T1000 (cell line): Measurements from ENCODE around the gene SMOC1.

Experiments used
- DNase-seq: peaks from one replicate; lab custom pipeline; 2025; ENCODE audit warnings: mixed read lengths; lab: John Stamatoyannopoulos, UW

SMOC1 gene

DNA sequence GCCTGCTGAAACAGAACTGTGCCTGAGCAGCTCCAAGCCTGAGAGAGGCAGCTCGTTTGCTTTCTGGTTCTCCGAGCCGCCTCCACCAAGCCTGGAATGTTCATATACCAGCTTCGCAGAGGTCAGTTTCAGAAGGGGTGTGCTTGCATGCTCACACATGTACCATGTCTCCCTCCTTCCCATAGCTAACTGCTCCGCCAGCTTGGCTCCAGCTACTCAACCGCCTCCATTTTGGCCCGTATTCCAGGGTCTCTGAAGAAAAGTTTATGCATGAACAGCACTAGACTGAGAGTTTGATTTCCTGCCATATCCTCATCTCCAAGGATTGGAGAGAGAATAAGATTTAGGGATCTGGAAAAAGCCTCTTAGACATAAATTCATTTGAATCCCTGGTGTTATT lies 103.7 kb downstream of the SMOC1 start:
- no peak for DNase-seq

DNA sequence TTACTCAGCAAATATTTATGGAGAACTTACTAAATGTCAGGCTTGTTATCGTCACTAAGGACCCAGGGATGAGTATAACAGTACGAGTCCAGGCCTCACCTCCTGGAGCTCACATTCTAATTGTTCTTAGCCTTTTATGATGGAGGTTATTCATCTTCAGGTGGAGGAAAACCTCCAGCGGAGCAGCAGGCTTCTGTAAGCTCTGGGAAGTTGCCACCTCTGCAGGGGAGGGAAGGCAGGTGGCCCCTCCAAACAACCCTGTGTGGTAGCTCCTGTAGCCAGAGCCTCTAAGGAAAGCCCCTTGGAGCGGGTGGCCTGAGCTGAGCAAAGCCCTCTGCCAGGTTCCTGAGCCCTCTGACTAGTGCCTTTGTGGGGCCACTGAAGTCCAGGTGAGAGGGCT lies 104.1 kb downstream of the SMOC1 start:
- no peak for DNase-seq

DNA sequence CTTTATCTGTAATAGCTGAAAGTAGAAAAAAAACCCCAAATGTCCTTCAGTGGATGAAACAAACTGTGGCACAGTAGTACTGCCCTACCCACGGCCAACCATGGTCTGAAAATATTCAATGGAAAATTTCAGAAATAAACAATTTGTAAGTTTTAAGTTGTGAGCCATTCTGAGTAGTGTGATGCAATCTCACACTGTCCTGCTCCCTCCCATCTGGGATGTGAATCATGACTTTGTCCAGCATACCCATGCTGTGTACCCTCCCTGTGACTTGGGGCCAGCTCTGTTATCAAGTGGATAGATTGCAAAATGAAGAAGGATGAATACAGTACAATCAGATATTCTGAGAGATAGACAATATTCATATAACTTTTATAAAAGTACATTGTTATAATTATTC lies 106.2 kb downstream of the SMOC1 start:
- DNase-seq = no peak

DNA sequence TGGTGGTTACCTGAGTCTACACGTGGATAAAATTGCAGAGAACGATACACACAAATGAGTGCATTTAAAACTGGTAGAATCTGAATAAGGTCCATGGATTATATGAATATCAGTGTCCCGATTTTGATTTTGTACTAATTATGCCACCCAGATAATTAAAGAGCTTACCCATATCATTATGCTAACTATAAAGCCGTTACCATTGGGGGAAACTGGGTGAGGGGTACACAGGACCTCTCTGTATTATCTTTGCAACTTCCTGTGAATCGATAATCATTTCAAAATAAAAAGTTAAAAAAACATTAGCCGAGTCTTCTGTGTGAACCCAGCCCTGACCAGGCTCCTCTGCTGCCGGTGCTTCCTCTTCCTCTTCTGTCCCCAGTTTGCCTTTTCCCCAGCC lies 107.1 kb downstream of the SMOC1 start:
- no peak for DNase-seq

DNA sequence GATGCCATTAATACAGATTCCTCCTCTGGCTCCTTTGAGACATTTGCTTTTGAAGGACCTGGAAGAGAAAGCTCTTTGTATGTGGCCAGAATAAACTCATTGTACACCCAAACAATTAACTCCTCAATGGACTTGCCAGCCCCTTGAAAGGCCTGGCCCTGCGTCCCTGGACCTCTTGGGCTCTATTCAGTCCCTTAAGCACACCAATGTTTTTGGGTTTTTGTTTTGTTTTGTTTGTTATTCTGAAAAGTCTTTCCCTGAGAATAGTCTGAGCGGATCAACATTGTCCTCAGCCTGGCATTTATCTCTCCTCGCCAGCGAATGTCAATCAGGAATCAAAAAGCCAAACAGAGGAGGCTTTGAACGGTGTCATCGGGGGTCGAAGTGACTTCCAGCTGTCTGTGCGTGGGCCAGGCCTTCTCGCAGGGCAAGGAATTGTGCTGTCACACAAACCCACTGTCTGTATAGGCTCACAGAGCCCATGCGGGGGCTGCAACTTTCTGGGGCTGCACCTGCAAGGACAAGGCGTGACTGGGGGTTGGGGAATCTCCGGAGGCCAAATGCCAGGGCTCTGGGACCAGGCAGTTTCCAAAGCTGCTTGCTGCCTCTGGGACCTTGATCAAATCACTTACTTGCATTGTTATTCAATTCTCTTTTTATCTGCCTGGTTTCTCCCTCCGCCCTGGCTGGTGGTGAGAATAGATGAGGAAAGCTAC lies 108.3 kb downstream of the SMOC1 start:
- DNase-seq = no peak

DNA sequence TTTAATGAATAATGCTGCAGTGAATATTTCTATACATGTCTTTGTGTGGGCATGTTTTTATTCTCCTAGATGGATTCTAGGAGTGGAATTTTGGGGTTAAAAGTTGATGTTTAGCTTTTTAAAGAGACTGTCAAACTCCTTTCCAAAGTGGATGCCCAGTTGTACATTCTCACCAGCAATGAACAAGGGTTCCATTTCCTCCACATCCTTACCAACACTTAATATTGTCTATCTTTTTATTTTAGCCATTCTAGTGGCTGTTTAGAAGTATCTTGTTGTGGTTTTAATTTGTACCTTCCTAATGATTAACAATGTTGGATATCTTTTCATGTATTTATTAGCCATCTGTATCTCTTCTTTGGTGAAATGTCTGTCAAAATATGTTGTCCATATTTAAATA lies 109.8 kb downstream of the SMOC1 start:
- no peak for DNase-seq

DNA sequence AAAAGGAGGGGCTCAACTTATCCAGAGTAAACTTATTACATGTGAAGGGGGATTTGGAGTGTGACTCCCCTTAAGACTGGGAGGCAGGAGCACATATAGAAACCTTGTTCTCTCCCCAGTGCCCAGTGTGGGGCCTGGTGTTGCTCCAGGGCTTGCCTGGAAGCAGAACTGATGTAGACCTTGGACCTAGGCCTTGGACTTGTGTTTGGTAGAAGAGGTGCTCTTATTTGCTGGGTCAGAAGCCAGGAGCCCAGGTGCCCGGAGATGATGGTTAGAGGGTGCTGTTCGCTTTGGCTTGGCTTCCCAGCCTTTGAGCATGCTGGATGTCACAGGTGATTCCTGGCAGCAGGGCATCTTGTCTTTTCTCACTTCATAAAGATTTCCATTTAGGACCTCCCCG lies 110.4 kb downstream of the SMOC1 start:
- DNase-seq = no peak

DNA sequence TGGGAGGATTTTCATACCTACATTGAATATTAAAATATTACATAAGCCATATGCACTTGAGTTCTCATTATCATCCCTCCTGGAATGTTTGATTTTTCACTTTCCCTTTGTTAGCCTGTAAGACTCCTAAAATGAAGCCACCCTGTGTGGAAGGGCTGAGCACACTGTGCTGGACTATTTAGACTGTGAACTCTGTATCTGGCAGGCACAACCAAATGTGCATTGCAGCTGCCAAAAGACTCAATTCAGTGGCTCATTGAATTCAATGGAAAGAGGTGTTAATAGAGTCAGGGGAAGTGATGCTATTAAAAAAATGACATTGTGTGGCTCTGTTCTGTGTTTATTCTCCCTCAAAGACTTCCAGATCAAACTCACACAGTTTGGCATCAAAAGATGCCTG lies 111.1 kb downstream of the SMOC1 start:
- DNase-seq = no peak

DNA sequence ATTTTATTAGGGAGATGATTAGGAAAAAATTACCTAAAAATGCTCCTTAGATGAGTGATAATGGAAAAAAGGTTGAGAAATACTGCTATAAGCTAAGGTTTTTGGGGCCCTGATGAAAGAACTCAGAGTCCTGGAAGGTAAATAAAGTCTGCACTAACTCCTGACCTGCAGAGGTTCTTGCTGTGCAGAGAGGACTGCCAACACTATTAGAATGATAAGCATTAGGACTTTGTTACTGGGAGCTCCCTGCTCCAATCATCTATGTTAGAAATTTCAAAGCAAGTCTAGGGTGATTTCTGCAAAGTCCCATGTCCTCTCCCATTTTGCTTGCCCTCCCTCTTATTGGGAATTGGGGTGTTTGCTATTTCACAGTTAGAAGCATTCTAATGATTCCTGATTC lies 112.2 kb downstream of the SMOC1 start:
- DNase-seq = no peak

DNA sequence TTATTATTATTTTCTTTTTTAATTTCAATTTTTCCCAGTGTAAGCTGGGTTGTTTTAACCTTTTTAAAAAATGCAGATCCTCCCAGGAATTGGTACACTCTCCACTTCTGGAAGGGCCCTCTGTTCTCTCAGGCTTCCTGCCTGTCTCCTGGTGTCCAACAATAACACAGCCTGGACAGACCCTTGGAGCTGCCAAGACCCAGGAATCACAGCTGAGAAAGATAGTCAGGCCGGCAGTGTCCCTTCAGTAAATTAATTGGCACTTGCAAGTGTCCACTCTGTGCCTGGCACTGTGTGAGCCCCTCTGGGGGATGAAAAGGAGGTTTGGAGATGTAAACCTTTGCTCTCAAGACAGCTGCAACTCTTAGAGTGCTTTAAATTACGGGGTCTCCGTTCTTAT lies 113.3 kb downstream of the SMOC1 start:
- DNase-seq = no peak

DNA sequence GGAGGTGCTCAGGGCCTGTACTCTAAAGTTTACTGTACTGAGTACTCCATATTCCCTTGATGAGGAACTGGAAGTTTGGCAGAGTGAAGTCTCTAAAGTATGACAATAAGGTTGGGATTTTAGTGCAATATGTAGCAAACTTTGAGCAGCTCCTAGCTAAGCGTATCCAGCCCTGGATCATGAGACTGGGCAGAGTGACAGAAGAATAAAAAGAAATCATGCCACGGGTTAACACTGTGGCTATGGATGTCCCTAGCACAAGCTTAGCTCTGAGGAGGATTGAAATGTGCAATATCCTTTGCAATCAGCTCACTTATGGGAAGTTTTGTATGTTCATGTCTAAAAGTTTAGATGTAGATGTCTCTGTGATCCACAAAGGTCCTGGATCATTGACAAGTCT lies 114.1 kb downstream of the SMOC1 start:
- DNase-seq = no peak

DNA sequence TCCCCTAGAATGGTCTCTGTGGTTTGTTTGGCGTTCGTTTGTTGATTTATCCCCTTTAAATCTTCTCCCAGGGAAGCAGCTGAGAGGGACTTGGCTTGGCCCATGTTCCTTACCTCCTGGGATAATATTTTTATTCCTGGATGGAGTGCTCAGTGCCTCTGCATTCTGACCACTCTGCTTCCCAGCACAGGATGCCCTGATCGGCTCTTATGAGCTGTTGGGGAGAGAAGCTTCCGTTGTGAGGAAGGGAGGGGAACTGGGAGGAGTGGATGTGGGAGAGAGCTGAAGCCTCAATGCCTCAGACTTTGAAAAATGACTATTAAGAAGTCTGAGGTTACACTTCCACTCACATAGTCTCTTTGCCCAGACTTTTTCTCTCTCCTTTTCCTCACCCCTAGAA lies 114.8 kb downstream of the SMOC1 start:
- no peak for DNase-seq

DNA sequence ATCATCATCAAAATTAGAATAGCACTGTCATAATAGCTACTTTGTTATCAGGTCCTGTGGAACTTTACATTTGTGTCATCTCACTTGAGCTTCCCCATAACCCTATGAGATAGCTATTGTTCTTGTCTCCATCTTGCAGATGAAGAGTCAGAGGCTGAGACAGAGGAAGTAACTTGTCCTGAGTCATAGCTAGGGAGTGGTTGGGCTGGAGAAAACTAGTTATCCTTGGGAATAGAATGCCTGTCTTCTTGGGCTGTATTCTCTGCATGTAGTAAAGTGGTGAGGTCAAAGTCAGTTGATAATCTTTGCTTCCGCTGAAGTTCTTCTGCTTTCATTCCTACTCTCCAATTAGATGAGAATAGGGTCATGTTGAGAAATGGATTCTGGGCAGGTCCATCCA lies 117.0 kb downstream of the SMOC1 start:
- no peak for DNase-seq

DNA sequence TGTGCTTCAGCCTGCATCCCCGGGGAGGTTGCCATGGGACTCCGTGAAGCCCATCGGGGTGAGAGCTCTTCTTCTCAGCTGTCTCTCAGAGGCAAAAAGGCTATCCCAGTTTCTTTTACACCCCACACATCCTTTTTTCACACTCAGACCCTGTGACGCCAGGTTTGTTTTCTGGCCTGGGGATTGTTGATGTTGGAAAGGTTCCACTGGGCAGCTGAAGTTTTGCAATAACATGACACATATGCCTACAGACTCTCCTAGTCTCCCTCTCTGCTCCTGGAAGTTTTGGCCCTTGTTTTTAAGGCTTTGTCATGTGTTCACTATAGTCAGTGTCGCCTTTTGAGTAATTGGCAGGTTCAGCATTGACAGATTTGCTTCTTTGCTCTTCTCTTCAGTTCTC lies 118.6 kb downstream of the SMOC1 start:
- DNase-seq = no peak

DNA sequence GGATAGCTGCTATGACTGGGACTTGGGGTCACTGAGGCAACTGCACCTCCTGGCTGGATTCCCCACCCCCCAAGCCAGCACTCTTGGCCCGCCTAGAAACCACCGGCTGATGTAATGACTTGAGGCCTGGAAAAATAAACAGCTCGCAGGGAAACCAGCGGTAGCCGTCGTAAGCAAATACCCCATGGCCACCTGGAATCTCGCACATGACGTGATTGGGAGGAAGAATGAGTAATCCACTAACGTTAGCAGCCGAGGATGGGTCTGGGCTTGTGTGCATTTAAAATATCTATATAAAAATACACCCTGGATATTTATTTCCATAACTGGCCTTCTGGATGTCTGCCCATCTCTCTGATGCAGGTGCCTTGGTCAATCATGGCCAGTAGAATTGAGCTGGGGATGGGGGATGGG lies 120.1 kb downstream of the SMOC1 start:
- DNase-seq = no peak

DNA sequence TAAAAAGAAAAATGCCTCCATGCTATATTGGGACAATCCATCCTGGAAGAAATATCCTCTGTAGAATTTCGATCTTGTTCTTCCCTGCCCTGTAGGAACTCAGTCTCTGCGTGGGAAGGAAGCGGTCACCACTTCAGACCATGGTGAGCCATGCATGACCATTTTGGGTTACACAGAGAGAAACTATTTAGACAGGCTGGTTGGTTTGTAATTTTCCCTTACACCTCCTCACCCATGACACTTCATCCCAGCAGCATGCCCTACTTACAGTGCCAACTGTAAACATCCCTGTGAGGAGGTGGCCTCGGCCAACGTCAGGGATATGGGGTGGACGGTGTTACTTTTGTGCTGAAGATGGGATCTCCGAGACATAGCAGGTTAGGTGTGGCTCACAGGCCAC lies 121.4 kb downstream of the SMOC1 start:
- no peak for DNase-seq

DNA sequence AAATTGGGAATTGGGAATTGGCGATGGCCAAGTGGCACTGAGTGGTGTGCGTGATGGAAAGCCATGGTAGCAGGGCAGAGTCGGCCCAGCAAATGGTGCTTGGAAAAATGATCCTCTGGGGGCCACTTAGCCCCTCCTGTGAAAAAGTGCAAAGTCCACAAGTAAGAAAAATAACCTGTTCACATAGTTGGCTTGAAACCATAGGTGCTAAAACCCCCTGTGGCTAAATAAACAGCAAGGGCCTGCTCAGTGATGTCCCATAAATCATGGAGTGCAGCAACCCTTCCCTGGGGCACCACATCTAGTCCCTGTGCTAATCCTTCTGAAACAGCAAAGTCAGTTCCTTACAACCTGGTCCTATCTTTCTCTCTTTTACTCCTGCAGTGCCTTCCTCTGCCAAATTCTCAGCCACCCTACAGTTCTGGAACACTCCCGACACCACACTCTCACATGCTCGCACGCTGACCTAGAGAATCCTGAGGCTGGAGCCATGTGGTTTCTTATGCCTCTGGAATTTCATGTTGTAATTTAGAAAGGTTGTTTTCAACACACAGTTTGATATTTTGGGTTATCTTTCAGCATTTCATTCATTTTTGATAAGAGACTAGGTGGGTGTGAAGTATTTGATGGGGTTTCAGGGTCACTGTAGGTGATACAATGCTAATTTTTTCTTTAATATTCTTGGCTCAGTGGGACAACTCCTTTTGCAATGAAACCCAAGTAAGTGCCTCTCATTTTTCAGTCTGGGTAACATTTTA lies 123.6 kb downstream of the SMOC1 start:
- DNase-seq = no peak

DNA sequence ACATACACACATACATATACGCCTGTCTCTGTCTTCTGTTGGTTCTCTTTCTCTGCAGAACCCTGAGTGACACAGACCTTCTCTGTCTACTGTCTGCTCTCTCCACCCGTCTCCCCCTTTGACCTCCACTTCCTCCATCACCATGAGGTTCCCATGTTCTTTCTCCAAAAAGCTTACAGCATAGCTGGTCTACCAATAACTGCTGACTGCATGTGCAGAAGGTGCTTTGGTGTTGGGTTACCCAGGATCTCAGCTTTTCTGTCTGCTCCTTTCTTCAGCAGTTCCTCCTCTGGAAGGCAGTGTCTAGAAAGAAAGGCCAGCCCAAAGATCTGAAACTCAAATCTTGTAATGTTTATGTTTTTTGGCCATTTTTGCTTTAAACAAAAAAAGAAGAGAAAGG lies 125.6 kb downstream of the SMOC1 start:
- no peak for DNase-seq

DNA sequence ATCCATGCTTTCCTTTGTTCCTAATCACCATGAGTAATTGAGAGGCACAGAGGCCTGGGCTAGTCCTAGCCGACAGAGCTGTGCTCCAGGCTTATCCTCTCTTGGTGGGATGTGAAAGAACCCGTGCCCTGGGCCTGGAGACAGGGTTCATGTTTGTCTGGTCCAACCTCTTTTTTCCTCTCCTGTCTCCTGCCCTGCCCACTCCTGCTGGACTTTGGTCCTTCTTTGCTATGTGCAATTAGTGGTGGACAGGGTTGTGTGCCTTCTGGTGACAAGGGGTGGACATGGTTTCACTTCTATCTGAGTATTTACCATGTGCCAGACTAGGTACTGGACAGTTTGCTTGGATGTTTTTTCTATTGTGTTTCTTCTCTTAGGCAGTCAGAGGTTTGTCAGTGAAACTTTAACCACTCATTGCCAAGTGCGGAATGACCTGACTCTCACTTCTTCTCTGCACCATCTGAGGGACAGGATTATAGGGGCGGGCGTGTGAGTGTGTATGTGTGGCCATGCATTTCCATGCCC lies 126.1 kb downstream of the SMOC1 start:
- DNase-seq = no peak

DNA sequence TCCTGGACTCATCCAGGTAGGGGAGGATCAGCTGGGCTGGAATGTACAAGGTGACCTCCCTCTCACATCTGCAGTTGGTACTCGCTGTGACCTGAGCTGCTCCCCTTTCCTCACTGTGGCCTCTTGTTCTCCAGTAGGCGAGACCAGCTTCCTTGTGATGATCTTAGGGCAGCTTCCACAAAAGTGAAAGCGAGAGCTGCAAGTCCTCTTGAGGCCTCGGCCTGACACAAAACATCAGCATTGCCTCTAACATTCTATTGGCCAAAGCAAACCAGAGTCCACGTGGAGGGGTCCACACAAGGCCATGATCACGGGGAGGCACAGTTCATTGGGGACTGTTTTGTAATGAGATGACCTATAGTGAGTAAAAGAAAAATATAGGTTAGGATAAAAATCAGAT lies 127.5 kb downstream of the SMOC1 start:
- no peak for DNase-seq

DNA sequence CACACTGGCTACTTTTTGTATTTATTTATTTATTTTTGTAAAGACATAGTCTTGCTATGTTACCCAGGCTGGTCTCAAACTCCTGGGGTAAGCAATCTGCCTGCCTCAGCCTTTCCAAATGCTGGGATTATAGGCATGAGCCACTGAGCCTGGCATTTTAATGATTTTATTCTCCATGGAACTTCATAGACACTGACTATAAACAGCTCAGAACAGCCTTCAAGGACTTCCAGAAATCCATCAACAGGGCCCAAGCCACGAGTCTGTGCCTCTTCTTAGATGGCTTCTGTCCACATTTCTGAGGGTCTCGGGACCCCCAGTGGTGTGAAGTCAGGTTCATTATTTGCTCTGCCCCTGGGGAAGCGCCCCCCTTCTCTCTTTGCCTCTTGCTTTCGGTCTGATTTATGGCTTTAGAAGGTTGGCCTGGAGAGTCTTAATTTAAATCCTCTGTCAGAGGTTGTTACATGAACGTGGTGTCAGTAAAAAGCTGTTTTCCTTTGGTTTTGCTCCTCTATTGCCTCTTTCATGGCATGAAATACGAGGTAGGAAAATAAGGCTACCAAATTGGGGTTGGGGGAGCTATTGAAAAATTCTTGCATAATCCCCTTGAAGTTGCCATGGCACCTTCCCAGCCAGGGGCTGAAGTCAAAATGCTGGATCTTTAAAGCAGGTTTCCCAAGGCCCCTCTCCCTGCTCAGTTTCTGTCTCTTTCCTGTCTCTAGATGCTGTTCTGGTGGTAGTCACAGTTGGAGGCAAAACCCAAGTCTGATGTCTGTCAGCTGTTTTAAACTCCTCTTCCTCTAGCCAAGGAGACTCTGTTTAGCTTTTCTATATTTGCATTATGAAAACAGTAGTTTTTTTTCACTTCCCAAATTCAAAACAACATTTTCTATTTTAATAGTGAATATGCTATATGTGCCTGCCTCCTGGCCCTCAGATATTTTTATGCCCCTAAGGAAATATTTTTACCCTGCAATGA lies 129.4 kb downstream of the SMOC1 start:
- DNase-seq = no peak

DNA sequence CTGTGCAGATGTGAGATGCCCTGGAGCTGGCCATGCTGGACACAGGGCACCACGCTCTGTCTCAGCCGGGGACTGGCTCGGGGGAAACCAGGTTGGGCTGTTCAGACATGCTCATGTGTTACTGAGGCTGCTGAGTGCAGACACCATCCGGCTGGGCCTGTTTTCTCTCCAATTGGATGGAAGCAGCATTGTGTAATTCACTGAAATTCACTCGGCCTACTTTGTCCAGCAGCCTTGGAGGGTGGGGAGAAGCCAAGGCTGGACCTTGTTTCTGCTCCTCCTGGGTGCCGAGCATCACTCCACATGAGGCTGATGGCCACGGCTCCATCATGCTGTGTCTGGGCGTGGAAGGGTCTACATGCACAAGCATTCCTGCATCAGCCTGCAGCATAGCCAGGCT lies 130.7 kb downstream of the SMOC1 start:
- DNase-seq = no peak
